Epithelial cell of proximal tubule (primary cell): ENCODE data around the gene TEX47. TPM values are rescaled to one million over a fixed set of nuclear protein-coding genes. Genes with fewer than 3 reads are reported as not detected.

Experiments used
- DNase-seq: peaks from one replicate; pipeline ENCODE4 v3.0.0-alpha.2; 2011; ENCODE audit warnings: low read depth
- H3K4me3 ChIP-seq: 2 replicates; pipeline ENCODE4 v1.5.1; 2011; ENCODE audit warnings: low read depth, mild to moderate bottlenecking, low read length
- CTCF ChIP-seq: conservative IDR thresholded peaks from 2 replicates; pipeline ENCODE4 v1.5.1; 2012; ENCODE audit warnings: low read depth, mild to moderate bottlenecking, low read length
- total RNA-seq: library from RNA; depleted of rRNA; stranded (reverse); fragments of >200 nt; gene quantifications from 2 replicates; pipeline ENCODE4 v1.2.3, GENCODE V29; 2015

The TEX47 gene
- total RNA-seq, 1 donor from 2014 or later, result not detected

GRCh38 chr7:88756802-88757201 lies 38.7 kb downstream of the TEX47 start:
- H3K4me3 ChIP-seq, result no peak overlapping the region
- no peak for TF ChIP-seq CTCF
- DNase-seq, result no peak

- no peak for TF ChIP-seq CTCF
- H3K4me3 ChIP-seq, result no peak overlapping the region
These were observed 49.4 kb downstream of the TEX47 start for GRCh38 chr7:88746126-88746525.

More at GRCh38 chr7:88746126-88746525, 49.4 kb downstream of the TEX47 start:
- no peak for DNase-seq

Other genes with a start within 250 kb of the TEX47 start
- gene ZNF804B, start 36.0 kb downstream of the TEX47 start, total RNA-seq, result not detected in 2 replicates